GM12801 (cell line): Measurements from ENCODE around the gene OR4D5.

Experiments
- TF ChIP-seq, protein P1 (sequence below): IDR thresholded peaks from one replicate; pipeline ENCODE4 v1.5.1; 2011; ENCODE audit warnings: control low read depth; ENCODE audit not compliant: insufficient read length; ENCODE audit errors: extremely low read depth

The OR4D5 gene

DNA sequence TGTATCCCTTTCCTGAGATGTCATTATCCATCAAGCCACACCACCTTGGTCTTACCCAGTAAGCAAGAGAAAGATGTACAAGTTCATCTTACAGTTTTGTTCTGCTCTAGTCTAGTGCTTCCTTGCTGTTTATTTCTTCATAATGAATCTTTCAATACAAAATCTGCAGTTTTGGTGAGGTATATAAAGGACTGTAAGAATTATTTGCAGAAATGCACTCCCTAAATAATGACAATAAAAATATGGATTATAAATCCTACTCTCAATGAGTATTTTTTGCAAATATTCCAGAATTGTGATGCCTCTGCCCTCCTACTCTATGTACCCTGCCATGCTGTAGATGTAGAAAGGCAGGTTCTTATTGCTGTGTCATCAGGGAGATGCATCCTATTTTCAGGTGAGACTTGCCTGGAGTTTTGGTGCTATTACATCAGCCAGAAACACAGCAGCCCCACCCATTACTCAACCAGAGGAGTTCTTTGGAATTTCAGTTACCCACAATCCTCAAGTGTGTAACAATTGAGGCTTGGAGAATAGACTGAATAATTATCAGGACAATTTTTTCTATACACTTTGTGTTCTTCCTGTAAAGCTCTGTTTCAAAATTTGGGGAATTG, 38.4 kb downstream of the OR4D5 start, which contains the start of gene OR10S1:
TSS of gene OR10S1 (minus strand) at position 51 of the 617 bp plus-strand sequence. CDS start 117 bp downstream, outside the sequence.
- TF ChIP-seq, protein P1, sequence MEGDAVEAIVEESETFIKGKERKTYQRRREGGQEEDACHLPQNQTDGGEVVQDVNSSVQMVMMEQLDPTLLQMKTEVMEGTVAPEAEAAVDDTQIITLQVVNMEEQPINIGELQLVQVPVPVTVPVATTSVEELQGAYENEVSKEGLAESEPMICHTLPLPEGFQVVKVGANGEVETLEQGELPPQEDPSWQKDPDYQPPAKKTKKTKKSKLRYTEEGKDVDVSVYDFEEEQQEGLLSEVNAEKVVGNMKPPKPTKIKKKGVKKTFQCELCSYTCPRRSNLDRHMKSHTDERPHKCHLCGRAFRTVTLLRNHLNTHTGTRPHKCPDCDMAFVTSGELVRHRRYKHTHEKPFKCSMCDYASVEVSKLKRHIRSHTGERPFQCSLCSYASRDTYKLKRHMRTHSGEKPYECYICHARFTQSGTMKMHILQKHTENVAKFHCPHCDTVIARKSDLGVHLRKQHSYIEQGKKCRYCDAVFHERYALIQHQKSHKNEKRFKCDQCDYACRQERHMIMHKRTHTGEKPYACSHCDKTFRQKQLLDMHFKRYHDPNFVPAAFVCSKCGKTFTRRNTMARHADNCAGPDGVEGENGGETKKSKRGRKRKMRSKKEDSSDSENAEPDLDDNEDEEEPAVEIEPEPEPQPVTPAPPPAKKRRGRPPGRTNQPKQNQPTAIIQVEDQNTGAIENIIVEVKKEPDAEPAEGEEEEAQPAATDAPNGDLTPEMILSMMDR = no peak

DNA sequence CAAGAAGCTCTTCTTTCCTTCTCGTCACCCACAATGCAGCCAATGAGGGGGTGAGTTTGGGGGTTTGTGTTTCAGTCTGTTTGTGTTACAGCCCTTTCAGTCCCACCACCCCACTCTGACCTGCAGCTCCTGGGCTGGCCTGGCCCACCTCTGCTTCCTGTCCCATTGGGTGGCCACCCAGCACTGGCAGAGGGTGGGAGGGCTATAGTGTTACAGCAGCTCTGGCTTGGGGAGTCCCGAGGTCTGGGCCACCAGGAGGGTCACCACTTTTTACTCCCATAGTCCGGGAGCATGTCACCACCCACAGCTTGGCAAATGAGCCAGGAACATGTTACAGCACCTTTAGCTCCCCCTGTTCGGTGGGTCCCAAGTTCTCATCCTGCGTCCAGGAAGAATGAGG, 39.9 kb downstream of the OR4D5 start:
- TF ChIP-seq, protein P1 = no peak
